SW 1271 (cell line): Measurements from ENCODE around the gene DDX54.

Experiments used
- DNase-seq, 2 experiments: peaks; one replicate each; lab custom pipeline; 2025; lab: John Stamatoyannopoulos, UW

Gene DDX54, protein sequence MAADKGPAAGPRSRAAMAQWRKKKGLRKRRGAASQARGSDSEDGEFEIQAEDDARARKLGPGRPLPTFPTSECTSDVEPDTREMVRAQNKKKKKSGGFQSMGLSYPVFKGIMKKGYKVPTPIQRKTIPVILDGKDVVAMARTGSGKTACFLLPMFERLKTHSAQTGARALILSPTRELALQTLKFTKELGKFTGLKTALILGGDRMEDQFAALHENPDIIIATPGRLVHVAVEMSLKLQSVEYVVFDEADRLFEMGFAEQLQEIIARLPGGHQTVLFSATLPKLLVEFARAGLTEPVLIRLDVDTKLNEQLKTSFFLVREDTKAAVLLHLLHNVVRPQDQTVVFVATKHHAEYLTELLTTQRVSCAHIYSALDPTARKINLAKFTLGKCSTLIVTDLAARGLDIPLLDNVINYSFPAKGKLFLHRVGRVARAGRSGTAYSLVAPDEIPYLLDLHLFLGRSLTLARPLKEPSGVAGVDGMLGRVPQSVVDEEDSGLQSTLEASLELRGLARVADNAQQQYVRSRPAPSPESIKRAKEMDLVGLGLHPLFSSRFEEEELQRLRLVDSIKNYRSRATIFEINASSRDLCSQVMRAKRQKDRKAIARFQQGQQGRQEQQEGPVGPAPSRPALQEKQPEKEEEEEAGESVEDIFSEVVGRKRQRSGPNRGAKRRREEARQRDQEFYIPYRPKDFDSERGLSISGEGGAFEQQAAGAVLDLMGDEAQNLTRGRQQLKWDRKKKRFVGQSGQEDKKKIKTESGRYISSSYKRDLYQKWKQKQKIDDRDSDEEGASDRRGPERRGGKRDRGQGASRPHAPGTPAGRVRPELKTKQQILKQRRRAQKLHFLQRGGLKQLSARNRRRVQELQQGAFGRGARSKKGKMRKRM

GRCh38 chr12:113185180-113186032 lies at the start of gene DDX54, which contains the start of gene RITA1:
Gene DDX54, minus strand, starts transcription at chr12:113185478. Its CDS starts 27 bp downstream, at chr12:113185451.
Gene RITA1, plus strand, starts transcription at chr12:113185721. Its CDS starts 1,026 bp downstream, at chr12:113186747.
- DNase-seq: peak; percentile 35 to 75

DNA sequence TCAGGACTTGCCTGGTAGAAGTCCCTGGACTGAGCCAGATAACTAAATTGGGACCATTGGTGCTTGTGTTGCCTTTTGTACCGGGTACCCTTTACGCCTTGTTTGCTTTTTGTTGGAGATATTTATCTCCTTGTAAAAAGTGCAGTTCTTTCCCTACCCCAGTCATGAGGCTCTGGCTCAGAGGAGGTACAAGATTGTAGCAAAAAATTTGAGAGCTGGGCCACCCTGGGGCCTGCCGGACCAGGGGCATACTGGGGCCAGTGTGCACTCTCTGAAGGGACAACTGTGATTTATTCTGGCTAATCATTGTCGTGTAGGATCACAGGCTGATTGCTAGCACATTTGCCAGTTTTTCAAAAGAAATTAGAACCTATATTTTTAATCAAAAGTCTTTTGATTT lies 49.2 kb upstream of the DDX54 start:
- no peak for DNase-seq

DNA sequence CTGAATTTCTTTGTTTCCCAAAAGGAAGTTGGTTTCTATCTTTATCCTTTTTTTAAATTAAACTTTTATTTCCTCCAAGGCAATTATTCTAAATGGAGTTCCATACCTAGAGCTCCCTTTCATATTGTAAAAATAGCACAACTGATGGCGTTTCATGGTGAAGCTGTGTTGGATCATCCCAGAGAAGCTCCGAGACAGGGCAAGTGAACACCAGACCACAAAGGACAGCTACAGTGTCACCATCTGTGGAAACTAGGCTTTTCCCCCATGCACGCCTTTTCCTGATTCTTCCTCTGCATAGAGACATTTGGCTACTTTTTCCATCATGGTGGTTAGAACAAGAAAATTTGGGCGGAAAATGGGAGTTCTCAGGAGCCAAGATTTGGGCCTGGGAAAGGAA lies 48.7 kb upstream of the DDX54 start:
- DNase-seq: no peak

DNA sequence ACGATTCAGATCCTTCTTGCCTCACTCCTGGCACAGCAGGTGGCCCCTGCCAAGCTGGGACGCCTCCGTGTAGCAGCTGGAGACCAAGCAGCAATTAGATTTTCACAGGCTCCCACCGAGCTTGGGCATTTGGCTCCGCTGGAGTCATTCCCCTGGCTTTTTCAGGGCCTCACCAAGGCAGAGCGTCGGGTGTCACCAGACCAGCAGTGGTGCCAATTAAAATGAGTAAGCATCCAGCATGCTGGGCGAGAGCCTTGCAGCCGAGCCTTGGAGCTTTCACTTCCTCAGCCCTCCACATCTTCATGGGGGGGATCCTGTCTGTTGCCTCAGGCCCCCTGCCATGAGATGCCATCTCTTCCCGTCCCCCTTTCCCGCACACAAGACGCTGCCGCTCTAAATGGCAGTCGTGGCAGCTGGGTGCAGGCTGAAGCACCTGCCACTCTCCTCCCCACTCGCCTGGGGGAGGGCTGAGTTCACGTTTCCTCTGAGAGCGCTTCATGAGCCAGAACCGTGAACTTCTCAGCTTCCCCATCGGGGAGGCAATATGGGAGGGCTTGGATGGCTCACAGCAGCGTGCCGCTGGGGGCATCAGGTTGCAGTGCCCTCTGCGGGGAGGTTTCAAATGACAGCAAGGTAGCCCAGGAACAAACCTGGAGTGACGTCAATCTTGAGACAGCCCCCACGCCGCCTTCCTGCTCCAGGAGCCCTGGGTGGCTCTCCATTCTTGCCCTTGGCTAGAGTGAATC lies 47.7 kb upstream of the DDX54 start:
- DNase-seq: no peak

- DNase-seq: no peak
Measured at GRCh38 chr12:113232089-113232839, 47.0 kb upstream of the DDX54 start.

DNA sequence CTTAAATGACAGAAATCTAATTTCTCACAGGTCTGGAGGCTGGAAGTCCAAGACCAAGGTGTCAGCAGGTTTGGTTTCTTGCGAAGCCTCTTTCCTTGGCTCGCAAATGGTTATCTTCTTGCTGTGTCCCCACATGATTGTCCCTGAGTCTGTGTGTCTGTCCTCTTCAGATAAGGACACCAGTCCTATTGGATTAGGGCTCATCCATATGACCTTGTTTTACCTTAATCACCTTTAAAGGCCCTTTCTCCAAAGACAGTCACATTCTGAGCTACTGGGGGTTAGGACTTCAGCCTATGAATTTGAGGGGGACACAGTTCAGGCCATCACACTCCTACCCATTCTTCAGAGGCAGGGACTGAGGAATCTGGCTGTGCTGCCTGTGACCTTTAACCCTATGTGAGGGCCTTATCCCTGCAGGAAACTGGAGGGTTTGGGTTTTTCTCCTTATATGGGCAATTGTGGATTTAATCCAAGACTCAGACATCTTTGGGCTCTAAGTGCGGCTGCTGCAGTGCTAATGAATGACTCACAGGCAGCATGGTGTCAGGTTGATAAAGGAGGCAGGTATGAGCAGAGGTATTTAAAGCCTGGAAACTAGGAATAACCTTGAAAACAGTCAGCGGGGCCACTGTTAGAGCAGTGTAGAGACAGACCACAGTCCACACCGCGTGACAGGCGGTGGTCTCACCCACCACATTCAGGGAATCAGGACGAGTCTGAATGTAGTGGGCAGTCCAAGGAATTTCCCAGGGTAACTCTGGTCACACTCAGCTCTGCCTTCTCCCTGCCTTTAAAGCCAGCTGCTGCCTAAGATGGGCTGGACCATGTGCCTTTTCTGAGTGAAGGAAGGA lies 46.2 kb upstream of the DDX54 start:
- peak in 1 of 2 experiments; percentile 36 for DNase-seq

- no peak for DNase-seq
Measured at GRCh38 chr12:113230315-113231234, 45.3 kb upstream of the DDX54 start.

DNA sequence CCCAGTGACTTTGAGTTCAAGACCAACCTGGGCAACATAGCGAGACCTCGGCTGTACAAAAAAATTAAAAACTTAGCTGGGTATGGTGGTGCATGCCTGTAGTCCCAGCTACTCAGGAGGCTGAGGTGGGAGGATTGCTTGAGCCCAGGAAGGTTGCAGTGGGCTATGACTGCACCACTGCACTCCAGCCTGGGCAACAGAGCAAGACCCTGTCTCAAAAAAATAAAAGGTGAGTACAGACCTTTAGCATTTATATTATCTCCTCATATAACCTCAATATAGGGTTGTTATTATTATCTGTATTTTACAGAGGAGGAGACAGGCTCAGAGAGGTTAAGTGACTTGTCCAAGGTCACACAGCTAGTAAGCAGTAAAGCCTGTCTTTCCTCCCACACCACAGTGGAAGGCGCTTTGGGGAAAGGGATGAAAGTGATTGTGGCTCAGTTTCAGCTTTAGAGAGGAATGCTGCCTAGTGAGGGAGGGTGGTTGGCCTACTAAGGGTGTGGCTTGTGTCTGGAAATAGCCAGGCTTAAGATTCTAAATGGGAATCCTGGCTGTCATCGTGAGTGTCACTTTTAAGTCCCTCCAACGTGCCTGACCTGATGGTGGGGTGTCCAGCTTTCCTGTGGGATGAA lies 43.2 kb upstream of the DDX54 start:
- DNase-seq: no peak

GRCh38 chr12:113227686-113228391 lies 42.6 kb upstream of the DDX54 start:
- no peak for DNase-seq

DNA sequence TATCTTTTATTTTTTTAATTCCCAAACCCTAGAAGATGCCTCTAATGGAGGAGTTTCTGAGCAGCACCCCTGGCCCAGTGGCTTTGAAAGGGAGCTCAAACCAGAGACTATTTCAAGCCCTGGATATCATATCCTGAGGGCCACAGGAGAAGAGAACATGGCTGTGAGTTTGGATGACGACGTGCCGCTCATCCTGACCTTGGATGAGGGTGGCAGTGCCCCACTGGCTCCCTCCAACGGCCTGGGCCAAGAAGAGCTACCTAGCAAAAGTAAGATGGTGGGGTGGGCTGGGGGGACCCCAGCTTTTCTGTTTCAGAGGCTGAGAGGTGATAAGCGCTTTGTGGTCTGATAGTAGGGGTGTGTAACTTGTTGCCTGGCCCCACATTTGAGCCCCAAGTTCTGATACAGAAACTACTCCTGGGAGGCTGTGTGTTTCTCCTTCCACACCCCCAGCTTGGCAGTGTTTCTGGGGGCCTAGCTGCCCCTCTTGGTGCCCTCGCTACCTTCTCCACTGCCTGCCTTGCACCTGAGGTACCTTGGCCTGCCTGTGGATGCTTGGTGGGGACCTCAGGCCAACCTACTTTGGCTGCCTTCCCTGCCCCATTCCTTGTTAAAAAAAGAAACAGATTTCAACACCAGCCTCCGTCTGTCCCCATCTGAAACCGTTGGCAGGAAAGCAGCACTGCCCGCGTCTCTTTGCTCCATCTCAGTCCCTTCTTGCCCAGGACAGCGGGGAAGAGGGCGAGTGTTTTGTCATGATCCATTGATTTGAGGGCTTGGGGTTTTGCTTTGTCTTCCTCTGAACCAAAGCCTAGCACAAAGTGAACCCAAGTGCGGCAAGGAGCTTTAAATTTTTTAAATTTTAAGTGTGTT lies 41.7 kb upstream of the DDX54 start:
- DNase-seq: no peak

GRCh38 chr12:113224955-113225354 lies 39.7 kb upstream of the DDX54 start:
- DNase-seq: no peak

DNA sequence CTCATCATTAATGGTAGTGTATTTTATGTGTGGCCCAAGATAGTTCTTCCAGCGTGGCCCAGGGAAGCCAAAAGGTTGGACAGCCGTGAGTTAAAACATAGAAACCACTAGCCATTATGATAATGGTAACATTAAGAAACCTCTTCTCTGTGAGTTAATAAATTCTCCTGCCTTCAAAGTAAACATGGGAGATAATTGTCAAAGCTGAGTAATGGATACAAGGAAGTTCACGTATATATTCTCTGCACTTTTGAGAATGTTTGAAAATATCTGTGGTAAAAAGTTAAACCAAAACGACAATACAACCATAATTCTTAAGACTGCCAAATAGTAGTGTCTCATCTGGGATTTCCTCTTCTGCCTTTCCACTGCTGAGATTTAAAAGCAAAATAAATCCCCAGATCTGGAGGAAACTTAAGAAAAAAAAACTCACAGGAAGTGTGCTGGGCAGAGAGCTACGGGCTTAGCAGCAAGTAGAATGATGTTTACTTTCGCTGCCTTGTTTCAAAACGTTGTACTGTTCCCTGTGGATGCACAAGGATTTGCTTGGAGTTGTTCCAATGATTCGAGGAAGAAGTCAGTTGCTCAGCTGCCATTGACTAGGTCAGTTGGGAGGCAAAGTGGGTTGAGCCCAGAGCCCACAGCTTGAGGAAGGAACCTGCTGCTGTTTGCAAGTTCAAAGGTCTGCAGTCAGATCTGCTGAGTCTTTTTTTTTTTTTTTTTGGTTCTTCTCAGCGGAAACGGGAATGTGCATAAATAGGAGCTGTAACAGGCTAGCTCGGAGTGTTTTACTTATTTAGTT lies 37.7 kb upstream of the DDX54 start:
- peak; percentile 54 to 83 for DNase-seq

DNA sequence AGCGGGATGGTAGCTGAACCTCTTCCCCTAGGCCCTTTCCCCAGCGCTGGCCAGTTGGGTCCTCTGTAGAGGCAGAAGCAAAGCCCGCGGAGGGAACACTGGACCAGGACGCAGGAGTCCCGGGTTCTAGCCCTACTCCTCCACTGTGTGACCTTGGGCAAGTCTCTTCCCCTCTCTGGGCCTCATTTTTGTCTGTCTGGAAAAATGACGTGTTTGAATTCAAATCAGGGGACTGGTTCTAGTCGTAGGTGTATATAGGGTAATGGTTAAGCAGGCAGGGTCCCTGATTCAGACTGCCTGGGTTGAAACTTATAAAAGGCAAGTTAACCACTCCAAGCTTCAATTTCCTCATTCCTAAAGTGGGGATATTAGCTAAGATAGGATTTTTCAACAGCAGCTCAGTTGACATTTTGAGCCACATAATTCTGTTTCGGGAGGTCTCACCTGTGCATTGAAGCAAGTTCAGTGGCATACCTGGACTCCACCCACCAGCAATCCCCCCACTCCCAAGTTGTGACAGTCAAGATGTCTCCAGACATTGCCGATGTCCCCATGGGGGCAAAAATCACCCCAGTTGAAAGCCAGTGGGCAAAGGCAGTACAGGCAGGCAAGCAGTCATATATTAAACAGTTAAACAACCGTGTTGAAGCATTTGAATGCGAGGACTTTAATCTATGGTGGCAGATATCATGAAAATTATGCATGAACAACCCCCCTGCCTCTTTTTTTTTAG lies 36.9 kb upstream of the DDX54 start:
- peak in 1 of 2 experiments; percentile 46 for DNase-seq

DNA sequence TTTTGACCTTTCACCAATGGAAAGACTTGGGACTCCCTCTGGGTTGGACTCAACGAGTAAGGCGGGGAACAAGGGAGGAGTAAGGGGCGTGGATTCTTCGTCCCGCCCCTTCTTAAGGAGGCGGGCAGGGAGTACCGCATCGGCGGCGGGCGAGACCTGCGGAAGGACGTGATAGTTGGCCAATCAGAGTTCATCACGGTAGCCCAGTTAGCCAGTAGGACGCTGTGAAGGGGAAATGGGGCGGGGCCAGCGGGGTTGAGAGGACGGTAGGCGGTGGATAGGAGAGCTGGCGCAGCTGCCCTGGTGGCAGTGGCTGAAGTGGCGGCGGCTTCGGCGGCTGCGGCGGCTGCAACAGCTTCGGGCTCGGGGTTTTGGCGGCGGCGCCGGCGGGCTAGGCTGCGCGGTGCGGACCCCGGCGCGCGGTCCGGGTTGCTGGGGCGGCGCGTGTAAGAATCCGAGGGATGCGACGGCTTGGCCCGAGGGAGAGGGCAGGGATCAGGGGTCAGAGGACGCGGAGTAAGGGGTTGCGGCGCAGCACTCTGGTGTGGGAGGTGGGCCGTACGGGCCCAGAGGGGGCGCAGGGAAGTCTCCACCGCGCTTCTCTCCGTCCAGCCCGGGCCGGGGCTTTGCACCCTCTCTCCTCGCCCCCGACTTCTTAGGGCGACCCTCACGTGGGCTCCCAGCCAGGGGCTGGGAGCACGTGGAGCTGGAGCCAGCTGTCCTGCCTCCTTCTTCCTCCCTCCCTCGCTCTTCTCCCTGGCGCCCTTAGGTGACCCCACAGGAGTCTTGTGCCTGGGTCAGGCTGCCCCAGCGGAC lies 36.1 kb upstream of the DDX54 start, which contains the start of gene TPCN1:
TPCN1 (plus strand) TSS at position 284 of the 816 bp plus-strand sequence. CDS start 5,389 bp downstream, outside the sequence.
- DNase-seq: peak; percentile 100
